Measurements from ENCODE around the gene PRODH.

- TF ChIP-seq POLR2AphosphoS5 (IDR thresholded peaks at IDR 0.05; ENCODE audit: low read depth, low read length) (no peak), TAF1 (IDR thresholded peaks at IDR 0.05; ENCODE audit: borderline replicate concordance, low read depth, low read length) (no peak), POLR2A (IDR thresholded peaks at IDR 0.05; ENCODE audit: low read depth, low read length) (no peak)
Observed at GRCh38 chr22:18952022-18952421, 15.9 kb upstream of the PRODH start.

Data from GM12892 (cell line).